HG03103 (cell line): Measurements from ENCODE around the gene NFAT5.

Source experiments
- ATAC-seq: cut with Tn5 transposase; IDR thresholded peaks from one replicate; pipeline ENCODE4 v1.9.1; 2021; ENCODE audit warnings: low read depth; ENCODE audit not compliant: unreplicated experiment

The NFAT5 gene

DNA sequence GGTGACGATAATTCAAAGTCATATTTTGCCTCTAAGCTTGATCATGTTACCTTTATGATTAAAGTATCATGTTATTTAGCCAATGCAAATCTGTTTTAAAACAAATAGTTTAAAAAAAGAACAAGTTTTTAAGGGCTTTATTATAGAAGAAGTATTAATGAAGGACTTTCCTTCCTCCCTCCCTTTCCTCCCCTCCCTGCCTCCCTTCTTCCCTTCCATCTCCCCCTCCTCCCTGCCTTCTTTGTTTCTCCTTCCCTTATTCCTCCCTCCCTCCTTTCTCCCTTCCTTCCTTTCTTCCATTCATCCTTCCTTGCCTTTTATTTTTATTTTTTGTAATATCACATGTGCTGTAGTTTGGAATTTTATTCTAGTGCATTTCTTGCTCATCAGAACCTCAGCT lies 134.1 kb downstream of the NFAT5 start:
- no peak for ATAC-seq

DNA sequence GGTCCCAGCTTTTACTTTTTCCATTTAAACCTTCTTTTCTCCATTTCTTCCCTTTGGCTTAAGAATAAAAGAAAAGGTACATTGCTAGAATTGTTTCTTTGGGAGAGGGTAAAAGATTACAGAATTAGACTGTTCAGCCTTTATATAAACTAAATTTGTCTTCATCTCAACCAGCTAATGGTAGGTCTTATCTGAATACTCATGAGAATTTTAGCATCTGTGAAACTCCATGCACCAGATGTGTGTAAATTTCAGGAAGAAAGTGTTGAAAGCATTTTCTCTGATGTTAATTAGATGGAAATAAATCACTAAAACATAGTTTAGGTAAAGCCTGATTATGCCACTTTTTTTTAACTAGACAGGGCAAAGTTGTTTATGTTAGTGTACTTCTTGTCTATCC lies 135.7 kb downstream of the NFAT5 start:
- no peak for ATAC-seq

DNA sequence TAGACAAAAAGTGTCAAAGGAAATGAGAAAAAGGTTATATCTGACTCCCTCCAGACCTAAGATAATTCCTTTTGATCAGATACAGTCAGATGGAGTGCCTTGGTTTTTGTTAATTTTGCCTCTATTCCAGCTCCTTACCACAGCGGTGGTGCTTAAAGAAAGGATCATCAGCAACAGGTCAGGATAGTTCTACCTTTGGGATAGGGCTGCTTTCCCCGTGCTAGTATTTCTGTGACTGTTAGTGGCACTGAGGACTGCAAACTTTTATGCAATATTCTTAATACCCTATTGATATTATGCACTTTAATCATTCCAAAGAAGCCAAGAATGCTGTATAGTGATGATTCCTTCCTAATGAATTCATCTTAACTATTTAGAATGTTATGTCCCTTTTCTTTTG lies 136.1 kb downstream of the NFAT5 start:
- no peak for ATAC-seq

DNA sequence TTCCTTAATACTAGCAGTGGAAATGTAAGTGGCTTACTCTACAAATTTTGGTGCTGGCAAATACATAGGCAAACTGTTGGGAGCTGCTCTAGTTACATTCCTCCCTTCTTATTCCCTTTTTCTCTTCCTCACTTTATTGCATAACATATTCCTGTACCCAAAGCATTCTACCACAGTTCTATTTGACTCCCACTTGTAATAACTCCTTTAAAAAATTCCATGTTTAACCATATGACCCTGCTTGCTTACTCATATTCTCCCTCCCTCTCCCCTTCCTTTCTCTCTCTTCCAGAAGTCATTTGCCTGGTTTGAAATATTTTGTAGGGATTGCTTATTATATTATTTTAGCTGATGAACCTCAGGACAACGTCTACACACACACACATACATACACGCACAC lies 137.9 kb downstream of the NFAT5 start:
- ATAC-seq, result no peak

DNA sequence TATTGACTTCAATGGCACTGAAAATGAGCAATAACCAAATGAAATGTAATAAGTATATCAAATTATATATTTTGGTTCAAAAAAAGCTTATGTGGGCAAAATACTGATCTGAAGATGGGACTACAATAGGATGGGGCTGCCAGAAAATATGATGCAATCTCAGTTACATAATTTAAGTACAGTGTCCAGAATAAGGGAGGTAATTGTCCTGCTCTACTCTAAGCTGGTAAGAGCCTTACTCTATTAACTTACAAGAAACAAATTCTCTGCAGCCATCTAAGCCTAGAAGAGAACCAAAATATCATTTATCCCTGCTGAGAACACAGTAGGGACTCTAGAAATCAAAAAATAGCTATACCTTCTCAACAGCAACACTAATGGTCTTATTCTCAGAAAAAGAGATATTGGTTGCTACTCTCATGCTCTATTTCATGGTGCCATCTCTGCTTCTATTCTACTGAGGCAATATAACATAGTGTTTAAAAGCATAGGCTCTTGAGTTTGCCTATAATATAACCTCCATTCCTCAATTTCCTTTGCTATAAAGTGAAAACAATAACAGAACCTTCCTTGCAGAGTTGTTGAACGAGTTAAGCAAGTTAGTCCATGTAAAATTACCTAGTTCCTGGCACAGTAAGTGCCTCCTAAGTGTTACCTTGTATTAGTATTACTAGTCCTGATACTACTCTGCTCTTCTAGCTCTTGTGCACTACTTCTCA lies 140.6 kb downstream of the NFAT5 start:
- no peak for ATAC-seq

DNA sequence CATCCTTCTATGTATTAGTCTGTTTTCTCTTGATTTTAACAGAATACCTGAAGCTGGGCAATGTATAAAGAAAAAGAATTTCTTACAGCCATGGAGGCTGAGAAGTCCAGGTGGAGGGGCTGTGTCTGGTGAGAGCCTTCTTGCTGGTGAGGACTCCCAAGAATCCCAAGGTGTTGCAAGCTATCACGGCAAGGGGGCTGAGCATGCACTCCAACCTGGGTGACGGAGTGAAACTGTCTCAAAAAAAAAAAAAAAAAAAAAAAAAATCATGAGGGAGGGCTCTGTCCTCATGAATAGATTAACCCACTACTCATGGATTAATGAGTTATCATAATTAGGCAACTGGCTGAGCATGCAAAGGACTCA lies 141.2 kb downstream of the NFAT5 start:
- no peak for ATAC-seq

DNA sequence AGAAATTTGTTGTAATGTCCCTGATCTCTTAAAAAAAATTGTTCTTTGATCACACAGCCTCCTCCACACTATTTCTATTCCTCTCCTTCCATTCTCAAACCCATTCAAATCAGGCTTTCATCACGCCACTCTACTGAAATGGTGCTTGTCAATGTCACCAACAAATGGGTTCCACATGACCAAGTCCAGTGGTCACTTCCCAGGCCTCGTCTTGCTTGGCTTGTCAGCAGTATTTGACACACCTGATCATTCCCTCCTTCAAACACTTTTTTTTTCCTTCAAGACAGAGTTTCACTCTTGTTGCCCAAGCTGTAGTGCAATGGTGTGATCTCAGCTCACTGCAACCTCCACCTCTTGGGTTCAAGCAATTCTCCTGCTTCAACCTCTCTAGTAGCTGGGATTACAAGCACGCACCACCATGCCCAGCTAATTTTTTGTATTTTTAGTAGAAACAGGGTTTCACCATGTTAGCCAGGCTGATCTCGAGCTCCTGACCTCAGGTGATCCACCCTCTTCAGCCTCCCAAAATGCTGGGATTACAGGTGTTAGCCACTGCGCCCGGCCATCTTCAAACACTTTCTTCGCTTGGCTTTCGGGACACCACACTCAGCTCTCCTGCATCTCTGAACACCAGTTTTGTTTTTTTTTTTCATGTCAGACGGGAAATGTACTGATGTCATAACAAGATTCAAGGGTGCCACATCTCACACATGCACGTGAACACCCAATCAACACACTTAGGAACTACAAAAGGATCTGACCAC lies 142.3 kb downstream of the NFAT5 start:
- ATAC-seq, result no peak

DNA sequence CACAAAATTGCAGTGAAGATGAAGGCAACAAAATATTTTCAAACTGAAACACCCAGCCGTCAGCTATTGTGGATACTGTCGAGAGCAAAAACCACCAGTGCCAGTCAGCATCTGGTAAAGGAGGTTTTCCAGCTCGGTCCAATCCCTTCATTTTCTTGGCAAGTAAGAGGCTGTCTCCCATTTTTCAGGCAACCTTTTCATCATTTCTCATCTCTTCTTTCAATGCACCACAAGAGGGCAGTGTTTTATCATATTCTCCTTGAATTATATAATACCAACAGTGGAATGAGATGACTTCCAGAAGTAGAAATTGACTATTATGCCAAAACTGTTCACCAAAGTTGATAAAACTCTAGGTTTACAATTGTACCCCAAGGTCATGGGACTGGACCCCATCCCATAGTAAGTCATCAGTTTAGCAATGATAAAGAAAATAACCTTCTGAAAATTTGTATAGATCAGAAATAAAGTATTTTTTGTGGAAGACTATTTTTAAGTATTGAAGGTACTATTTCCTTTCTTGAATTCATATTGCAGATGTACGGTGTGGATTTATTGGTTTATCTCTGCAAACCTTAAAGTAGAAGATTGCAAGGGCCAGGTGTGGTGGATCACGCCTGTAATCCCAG lies 143.8 kb downstream of the NFAT5 start:
- no peak for ATAC-seq

DNA sequence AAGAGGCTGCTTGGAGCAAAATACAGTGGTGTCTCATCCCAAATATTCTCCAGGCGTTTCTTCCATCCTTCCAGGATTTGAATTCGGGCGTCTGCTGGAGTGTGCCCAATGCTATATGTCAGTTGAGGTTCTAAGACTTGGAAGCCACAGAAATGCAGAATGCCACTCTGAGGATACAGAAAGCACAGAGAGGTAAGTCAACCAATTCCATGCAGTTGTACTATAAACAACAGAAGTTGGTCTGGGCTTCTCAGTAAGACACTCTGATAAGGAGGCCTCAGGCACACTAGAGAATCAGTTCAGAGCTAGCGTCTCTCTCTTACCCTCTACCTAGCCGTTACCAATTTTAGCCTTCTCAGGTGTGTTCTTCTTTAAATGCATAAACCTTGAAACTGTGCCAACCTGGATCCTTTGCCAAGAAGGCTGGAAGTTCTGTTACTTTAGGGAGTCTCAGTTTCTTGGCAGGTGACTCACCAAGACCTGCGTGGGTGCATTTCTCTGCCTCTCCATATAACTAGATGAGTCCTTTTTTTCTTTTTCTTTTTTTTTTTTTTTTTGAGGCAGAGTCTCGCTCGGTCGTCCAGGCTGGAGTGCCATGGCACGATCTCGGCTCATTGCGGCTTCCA lies 145.5 kb downstream of the NFAT5 start:
- no peak for ATAC-seq

DNA sequence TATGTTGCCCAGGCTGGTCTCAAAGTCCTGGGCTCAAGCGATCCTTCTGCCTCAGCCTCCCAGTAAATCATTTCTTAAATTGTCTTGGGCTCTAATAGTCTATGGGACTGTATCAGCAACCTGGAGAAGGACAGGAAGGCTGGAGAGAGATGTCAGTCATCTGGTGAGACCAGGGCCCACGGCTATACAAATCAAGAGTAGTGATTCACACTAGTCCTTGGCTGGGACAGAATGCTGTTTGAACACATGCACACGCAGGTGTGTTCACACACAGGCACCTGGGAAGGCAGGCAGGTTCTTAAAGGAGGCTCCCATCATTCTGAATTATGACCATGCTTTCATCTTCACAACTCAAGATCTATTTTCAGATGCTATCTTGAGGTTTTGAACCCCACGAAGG lies 146.5 kb downstream of the NFAT5 start:
- ATAC-seq, result no peak

DNA sequence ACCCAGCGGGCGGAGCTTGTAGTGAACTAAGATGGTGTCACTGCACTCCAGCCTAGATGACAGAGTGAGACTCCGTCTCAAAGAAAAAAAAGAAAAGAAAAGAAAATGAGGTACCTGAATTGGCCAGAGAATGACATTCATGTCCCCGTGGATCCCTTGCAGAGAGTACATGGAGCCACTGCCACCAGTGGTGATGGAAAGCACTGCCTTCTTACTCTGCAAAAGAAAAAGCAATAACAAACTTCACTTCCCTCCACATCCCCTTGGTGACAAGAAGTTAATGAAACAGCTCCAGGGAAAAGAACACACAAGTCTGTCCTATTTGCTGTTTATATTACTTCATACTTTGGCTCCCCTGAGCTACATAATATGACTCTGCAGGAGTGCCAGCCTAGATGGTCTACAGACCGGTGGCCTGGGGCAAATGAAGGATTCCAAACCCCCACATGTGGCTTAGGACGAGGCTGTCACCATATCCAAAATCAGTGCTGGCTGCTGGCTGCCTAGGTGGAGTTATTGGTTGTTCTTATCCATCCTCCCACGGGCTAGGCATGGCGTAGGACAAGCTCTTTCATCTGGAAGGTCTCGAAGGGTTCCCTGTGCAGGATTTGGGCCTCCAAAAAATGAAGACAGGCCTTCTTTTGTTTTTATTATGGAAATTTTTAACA lies 147.3 kb downstream of the NFAT5 start:
- ATAC-seq, result no peak

DNA sequence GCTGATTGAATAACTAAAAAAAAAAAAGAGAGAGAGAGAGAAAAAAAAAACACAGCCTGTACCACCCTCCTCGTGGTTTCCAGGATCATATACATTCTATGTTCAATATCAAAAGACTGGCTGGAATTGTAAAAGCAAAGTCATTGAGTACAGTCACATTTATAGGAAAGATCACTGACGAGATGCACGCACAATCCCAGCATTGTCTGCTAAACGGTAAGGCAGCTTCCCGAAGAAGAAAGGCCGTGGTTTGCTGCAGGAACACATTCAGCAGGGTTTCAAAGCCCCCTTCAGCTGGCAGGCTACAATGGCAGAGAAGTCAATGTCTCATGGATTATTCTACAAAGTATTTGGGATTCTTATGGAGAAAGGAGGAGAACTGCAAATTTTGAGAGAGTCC lies 151.3 kb downstream of the NFAT5 start:
- no peak for ATAC-seq

DNA sequence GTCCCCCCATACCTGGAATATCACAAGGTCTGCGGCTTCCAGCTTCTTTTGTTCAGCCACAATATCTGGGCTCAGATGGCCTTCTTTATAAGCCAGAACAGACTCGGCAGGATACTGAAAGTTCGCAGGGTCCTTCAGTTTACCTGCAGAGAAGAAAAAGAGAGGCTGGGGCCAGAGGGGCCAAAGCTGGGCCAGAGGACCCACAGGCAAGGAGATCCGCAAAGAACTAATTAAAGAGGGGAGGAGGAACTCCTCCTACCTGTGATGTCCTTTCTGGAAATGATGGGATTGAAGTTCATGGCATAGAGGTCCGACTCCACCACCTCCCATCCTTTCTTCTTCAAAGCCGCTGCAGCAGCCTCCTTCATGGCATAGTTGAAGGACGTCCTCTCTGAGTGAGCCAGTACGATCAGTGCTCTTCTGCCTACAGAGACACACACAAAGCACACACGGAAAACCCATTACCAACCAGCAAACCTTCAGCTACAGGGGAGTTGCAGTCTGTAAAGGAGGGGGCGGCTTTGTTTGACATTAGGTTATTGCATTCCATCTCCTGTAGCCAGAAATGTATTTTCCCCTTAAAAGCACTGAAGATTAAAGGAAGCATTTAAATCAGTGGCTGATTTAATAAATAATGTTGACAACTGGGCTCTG lies 152.5 kb downstream of the NFAT5 start:
- no peak for ATAC-seq

DNA sequence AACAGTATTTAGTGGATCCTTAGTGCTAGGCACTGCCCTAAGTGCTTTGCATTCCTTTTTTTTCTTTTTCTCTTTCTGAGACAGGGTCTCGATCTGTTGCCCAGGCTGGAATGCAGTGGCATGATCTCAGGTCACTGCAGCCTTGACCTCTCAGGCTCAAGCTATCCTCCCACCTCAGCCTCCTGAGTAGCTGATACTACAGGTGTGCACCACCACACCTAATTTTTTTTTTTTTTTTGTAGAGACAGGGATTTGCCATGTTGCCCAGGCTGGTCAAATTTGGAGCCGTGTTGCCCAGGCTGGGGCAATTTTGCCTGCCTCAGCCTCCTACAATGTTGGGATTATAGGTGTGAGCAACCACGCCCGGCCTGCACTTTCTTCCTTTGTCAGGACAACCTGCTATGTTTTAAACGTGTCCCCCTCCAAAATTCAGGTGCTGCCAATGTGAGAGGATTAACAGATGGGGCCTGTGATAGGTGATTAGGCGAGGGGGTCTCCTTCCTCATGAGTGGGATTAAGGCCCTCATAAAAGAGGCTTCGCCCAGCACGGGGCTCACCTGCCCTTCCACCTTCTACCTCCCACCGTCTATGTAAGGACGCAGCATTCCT lies 155.2 kb downstream of the NFAT5 start:
- no peak for ATAC-seq

DNA sequence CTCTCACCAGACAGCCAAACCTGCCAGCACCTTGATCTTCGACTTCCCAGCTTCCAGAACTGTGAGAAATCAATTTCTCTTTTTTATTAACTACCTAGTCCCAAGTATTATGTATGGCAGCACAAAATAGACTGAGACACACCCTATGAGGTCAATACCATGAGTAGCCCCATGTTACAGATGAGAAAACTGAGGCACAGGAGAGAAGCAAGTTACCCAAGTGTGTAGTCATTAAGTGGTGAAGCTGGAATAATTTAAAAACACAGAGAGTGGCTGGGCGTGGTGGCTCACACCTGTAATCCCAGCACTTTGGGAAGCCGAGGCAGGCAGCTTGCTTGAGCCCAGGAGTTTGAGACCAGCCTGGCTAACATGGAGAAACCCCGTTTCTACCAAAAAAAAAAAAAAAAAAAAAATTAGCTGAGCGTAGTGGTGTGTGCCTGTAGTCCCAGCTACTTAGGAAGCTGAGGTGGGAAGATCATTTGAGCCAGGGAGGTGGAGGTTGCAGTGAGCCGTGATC lies 155.7 kb downstream of the NFAT5 start:
- ATAC-seq, result no peak

DNA sequence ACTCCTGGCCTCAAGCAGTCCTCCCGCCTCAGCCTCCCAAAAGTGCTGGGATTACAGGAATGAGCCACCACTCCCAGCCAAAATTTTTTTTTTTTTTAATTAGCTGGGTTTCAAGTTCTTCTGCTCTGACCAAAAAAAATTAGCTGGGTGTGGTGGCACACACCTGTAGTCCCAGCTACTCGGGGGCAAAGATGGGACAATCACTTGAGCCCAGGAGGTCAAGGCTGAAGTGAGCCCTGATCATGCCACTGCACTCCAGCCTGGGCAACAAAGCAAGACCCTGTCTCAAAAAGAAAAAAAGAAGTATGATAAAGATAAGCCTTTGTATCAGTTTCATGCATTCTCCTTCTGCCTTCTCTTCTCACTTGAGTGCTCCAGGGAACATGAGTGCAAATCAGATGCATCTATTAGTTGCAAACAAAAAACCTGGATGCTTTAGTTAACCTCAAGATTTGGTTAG lies 158.7 kb downstream of the NFAT5 start:
- ATAC-seq, result no peak

DNA sequence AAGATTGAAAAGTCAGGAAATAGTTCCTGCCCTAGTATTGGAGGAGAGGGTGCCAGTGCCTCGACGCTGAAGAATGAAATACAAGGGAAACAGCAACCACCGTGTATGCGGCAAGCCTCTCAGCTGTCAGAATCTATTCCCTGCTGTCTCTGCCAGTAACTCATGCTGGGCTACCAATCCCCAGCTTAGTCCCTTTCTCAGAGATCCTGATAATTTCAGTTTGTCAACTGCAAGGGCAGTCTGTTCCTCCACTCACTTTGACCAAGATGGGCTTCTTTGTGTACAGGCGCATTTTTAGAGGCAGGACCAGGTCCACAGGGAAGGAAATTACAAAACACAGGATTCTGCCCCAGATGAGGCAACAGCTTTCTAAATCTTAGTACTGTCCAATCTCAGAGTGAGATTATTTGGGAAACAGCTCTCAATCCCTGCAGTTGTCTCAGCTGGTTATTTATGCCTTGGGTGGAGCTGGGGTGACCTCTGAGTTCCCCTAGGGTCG lies 159.3 kb downstream of the NFAT5 start:
- no peak for ATAC-seq

DNA sequence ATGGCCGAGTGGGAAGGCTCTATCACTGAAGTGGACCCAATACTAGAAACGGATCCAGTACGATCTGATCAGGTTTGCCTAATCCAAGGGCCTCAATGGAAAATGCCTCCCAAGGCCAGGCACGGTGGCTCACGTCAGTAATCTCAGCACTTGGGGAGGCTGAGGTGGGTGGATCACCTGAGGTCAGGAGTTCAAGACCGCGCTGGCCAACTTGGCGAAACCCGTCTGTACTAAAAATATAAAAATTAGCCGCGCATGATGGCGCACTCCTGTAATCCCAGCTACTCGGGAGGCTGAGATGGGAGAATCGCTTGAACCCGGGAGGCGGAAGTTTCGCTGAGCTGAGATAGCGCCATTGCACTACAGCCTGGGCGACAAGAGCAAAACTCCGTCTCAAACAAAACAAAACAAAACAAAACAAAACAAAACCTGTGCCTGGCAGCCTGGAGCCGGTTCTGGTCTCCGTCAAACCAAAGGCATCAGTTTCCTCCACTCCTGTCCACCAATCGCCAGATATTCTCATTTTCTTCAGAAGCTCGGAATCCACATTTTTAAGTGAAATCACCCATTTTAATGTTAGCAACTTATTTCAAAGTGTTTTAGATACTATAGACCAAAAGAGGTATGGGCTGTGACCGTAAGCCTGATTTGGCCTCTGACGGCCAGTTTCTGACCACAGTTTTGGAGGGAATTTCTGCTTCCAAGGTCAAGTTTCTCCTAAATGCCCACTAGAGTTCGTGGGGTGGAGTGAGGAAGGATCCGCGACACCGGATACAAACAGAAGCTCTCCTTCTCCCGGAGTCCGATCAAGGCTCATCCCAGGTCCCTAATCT lies 159.9 kb downstream of the NFAT5 start:
- ATAC-seq, result no peak
